ENCODE measurements around the gene KRT81.

The KRT81 gene

GRCh38 chr12:52291267-52291935 is at the start of gene KRT81:
TSS of gene KRT81 (minus strand) at chr12:52291534. CDS start at chr12:52291465, 69 bp downstream.
- no peak for DNase-seq (ENCODE audit: low spot score)

- DNase-seq (ENCODE audit: low spot score) = no peak
These were observed 47.1 kb upstream of the KRT81 start for GRCh38 chr12:52338241-52338960.

DNA sequence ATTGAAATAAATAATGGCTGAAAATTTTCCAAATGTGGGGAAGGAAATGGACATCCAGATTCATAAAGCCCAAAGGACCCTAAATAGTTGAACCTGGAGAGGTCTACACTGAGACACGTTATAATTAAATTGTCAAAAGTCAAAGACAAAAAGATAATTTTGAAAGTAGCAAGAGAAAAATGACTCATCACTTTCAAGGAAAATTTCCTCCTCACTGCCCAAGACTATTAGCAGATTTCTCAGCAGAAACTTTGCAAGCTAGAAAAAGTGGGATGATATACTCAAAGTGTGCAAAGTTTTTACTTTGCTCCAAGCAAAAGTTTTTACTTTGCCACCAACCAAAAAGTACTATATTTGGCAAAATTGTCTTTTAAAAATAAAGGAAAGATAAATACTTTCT is 45.7 kb upstream of the KRT81 start:
- no peak for DNase-seq (ENCODE audit: low spot score)

DNA sequence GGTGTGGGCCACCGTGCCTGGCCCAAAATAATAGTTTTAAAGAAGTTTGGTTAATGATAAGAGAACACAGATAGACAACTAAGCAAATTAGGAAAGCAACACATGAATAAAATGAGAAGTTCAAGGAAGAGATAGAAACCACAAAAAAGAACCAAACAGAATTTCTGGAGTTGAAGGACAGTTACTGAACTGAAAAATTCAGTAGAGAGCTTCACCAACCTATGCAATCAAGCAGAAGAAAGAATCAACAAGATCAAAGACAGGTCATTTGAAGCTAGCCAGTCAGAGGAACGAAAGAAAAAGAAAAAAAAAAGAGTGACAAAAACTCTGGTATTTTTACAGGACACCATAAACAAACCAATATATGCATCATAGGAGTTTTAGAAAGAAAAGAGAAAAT is 45.3 kb upstream of the KRT81 start:
- DNase-seq (ENCODE audit: low spot score) = no peak

- no peak for DNase-seq (ENCODE audit: low spot score)
These were observed 44.4 kb upstream of the KRT81 start for GRCh38 chr12:52335598-52336262.

DNA sequence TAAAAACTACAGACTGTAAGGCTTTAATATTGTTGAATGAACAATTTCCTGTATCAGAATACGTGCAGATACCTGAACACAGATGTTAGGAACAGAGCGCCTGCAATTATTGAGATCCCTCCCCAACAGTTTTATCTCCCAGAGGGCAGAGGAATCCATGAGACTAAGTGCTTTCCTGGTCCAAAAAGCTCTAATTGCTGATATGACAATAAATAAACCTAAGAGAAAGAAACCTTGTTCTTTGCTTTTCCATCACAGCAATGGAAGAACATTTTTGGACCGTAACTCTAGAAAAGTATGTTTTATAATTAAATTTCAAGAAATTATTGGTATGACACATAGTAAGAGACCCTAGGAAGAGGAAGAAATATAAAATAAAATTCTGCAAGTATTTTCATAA is 42.9 kb upstream of the KRT81 start:
- no peak for DNase-seq (ENCODE audit: low spot score)

DNA sequence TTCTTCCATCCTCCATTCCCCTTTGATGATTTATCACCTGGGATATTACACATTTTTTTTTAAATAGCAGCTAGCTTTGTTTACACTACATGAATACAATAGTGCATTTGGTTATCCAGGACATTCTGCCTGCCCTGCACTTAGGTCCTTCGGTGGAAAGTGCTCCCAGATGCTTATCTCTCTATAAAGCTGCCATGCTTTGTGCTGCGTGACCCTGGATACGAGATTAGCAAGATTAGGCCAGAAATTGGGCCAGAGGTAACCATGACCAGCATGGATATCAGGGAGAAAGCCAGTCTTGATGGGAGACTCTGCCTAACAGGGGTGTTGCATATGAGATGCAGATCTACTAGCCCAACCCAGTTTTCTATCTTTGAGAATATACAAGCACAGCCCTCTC is 42.0 kb upstream of the KRT81 start:
- no peak for DNase-seq (ENCODE audit: low spot score)

DNA sequence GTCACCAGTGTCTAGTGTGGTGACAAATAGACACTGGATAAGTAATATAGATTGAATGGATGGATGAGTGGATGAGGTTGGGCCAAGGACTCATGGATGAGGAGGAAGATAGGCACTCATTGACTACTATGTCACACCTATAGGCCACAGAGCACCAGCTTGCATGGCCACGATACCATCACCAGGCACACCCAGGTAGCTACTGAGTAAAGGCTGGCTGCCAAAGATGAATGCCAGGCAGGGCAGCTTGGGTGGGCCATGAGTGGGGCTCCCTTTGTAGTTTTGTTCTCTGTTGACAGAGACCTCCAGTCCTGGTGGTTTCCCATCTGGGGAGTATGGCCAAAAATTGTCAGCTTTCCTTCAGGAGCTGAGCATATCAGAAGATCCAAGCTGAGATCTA is 41.0 kb upstream of the KRT81 start:
- no peak for DNase-seq (ENCODE audit: low spot score)

DNA sequence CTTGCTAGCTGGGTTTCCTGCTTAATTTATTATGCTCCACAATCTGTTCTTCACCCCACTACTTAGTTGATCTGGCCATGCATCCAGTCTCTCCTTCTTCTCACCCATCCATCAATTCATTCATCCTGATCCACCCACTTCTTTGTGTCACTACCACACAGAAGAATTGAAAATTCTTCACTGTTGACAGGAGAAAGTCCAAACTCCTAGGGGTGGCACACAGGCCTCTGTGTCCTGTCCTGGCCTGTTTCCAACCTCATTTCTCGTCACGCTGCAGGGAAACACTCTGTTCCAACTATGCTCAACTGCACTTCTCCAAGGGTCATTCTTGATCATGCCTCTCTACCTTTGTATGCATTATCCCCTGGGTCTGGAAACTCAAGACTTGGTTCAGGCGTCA is 40.5 kb upstream of the KRT81 start:
- DNase-seq (ENCODE audit: low spot score) = no peak

GRCh38 chr12:52331039-52331438 is 39.7 kb upstream of the KRT81 start:
- DNase-seq (ENCODE audit: low spot score) = no peak

GRCh38 chr12:52327830-52328500 is 36.6 kb upstream of the KRT81 start:
- no peak for DNase-seq (ENCODE audit: low spot score)

DNA sequence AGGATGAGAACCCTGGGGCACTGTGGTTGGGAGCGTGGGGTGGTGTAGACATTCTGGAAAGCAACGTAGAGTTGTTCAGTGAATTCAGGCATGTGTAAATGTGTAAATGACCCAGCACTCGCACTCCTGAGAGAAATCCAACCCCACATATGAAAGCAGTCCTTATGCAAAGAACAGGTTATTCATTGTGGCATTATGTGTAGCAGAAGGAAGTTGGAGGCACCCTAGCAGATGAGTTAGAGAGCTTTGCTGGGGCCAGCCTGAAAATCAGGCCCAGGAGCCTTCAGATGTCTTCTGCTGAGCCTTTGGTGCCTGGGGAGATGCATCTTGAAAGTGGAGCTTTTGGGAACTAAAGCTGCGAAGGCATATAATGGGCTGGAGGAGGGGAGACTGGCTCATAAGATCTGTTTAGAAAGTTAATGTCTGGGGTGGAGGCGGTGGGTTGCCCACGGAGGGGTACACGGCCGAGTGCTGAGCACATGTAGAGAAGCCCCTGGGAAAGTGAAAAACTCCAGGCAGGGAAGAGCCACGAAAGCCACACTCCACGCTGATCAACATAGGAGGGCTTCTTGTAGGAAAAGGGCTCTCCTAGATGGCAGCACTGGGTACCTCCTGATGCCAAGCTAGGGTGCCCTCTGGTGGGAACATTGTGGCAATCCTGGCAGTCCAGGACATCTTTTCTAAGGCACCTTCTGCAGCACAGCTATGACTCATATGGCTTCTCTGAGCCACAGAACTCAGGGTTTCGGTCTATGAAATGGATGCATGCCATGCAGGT is 35.9 kb upstream of the KRT81 start:
- DNase-seq (ENCODE audit: low spot score) = peak; percentile 76

- no peak for DNase-seq (ENCODE audit: low spot score)
These were observed 32.8 kb upstream of the KRT81 start for GRCh38 chr12:52324153-52324444.

- no peak for DNase-seq (ENCODE audit: low spot score)
These were observed 32.2 kb upstream of the KRT81 start for GRCh38 chr12:52323416-52324152.

GRCh38 chr12:52323001-52323400 is 31.7 kb upstream of the KRT81 start:
- DNase-seq (ENCODE audit: low spot score) = no peak

GRCh38 chr12:52322069-52322468 is 30.7 kb upstream of the KRT81 start:
- DNase-seq (ENCODE audit: low spot score) = no peak

DNA sequence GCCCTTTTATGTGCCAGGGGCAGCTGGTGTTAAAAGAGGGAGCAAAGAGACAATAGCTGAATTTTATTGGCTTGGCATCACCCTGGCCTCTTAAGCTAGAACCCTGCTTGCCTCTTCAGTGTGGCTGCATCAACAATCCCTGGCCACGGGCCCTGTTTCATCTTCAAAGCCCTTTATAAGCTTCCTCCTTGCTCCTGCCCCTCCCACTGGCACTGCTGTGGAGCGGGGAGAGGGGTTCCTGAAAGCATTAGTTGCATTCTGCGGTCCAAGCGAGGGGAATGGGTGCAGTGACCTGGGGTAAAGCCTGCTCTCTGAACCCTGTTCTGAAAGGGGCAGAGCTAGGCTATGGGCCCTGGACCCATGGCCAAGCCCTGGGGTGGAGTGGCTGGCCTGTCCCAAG is 30.1 kb upstream of the KRT81 start:
- DNase-seq (ENCODE audit: low spot score) = no peak

DNA sequence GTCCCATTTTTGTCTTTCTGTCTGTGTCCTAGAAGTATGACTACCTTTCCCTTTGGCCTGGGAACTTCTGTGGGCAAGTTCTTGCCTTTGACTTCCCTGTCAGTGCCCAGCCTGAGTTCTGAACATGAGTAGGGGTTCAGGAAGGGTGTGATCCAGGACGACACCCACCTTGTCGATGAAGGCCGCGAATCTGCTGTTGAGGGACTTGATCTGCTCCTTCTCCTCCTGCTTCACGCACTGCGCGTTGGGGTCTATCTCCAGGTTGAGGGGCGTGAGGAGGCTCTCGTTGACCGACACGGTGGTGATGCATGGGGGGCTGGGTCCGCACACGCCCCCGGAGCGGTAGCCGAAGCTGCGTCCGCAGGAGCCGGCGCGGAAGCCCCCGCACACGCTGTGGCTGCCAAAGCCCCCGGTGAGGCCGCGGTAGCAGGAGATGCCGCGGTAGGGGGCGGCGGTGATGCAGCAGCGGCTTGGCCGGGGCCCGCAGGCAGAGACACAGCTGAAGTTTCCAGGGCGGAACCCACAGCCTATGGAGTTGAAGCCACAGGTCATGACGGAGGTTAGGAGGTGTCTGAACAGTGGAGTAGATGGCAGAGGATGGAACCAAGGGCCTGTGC is 29.6 kb upstream of the KRT81 start, which contains the start of gene KRT83:
TSS of gene KRT83 (minus strand) at position 615 of the 617 bp plus-strand sequence. CDS start at position 552, 63 bp downstream.
- no peak for DNase-seq (ENCODE audit: low spot score)

DNA sequence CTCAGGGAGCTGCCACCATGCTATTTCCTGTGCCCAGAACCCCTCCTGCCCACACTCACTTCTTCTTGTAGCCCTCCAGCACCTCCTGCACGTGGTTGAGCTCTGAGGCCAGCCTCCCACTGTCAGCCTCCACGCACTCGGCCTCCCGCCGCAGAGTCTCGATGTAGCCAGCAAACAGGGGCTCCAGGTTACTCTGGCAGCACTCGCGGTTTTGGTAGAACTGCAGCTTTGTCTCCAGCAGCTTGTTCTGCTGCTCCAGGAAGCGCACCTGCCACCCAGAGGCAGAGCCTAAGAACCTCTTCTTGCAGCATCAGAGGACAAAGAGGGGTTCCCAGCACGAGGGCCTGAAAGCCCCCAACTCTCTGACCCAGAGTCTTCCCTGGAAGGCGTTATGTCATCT is 27.8 kb upstream of the KRT81 start:
- no peak for DNase-seq (ENCODE audit: low spot score)

DNA sequence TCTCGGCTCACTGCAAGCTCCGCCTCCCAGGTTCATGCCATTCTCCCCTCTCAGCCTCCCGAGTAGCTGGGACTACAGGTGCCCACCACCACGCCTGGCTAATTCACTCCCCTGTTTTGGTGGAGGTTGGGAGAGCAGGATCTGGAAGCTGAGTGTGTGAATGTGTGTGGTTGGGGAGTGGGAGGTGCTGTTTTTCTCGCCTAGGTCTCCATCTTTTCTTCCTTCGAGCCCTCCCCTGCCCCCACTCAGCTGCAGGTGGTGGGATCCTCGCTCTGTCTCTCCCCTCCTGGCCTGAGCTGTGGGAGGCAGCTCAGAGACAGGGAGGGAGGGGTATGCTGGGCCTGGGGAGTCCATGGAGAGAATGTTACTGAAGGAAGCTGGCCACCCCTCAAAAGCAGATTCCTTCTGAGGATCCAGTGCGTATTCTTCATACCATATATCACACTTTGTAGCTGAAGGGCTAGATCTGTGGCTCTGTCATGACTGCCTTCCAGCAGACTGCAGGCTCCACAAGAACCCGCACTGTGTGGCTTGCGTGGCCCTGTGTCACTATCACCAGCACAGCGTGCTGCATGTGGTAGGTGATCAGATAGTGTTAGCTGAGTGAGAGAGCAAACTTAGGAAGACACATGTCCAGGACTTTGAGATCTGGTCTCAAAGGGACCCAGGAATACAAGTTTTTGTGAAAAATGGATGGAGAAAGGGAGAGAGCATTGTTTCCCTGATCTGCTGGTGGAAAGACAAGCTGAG is 27.1 kb upstream of the KRT81 start:
- DNase-seq (ENCODE audit: low spot score) = no peak

Data from hematopoietic multipotent progenitor cell treated with erythropoietin and hydrocortisone succinate and interleukin-3 and kit ligand, for 17 days (in vitro differentiated cells).